NCI-H526 treated with DMSO at 0.1 percent for 48 hours (cell line): ENCODE data around the gene HSD3B7.
A peak's percentile ranks its signal among the peaks of the same experiment; 100 is the strongest.

ENCODE experiments used
- DNase-seq: peaks from one replicate; lab custom pipeline; 2025; lab: John Stamatoyannopoulos, UW

Gene HSD3B7

GRCh38 chr16:30982548-30983288 lies 2.3 kb upstream of the HSD3B7 start:
- no peak for DNase-seq

GRCh38 chr16:30983289-30983889 lies 1.6 kb upstream of the HSD3B7 start:
- no peak for DNase-seq

GRCh38 chr16:30983898-30984610 lies 953 bp upstream of the HSD3B7 start:
- no peak for DNase-seq

- DNase-seq: peak; percentile 60
These were observed 558 bp downstream of the HSD3B7 start for GRCh38 chr16:30985401-30986128.

GRCh38 chr16:30986129-30986991 lies 1.4 kb downstream of the HSD3B7 start:
- no peak for DNase-seq

- no peak for DNase-seq
These were observed 2.7 kb downstream of the HSD3B7 start for GRCh38 chr16:30987581-30988190.

GRCh38 chr16:30989469-30990047 lies 4.6 kb downstream of the HSD3B7 start:
- no peak for DNase-seq

- DNase-seq: no peak
These were observed 5.1 kb downstream of the HSD3B7 start for GRCh38 chr16:30990105-30990504.

- no peak for DNase-seq
These were observed 6.0 kb downstream of the HSD3B7 start for GRCh38 chr16:30991052-30991451.

- DNase-seq: no peak
These were observed 7.3 kb downstream of the HSD3B7 start for GRCh38 chr16:30992276-30992780.

- DNase-seq: no peak
These were observed 8.2 kb downstream of the HSD3B7 start for GRCh38 chr16:30992931-30993816.

- no peak for DNase-seq
These were observed 10.9 kb downstream of the HSD3B7 start for GRCh38 chr16:30995927-30996323.

- DNase-seq: no peak
These were observed 11.4 kb downstream of the HSD3B7 start for GRCh38 chr16:30996324-30996984.

- no peak for DNase-seq
These were observed 12.1 kb downstream of the HSD3B7 start for GRCh38 chr16:30996985-30997724.

- no peak for DNase-seq
These were observed 13.0 kb downstream of the HSD3B7 start for GRCh38 chr16:30997725-30998711.

GRCh38 chr16:30998852-30999761 lies 14.1 kb downstream of the HSD3B7 start:
- DNase-seq: no peak
